ENCODE data around the gene PGM5.
"Not testable (repeated sequence)": the region's sequence is repeated elsewhere in the genome, so short reads cannot be mapped to it uniquely, and the experiment has no call there.

DNA sequence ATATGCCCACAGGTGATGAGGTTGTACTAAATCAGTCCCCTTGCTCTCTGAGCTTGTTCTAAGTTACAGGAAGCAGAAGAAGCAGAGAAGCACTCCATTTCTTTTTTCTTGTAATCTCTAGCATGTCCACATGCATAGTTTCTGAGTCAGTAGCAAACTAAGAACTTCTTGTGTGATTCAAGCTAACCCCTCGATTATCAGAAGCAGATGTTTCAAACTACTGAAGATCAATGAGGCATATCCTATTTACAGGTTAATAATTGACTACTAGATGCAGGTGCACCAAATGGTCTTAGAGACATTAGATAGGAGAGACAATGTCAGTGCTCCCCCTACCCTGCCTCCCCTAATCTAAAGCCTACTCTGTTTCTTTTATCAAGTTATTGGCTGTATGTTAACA lies 21.3 kb downstream of the PGM5 start:
- TF ChIP-seq, protein P1, sequence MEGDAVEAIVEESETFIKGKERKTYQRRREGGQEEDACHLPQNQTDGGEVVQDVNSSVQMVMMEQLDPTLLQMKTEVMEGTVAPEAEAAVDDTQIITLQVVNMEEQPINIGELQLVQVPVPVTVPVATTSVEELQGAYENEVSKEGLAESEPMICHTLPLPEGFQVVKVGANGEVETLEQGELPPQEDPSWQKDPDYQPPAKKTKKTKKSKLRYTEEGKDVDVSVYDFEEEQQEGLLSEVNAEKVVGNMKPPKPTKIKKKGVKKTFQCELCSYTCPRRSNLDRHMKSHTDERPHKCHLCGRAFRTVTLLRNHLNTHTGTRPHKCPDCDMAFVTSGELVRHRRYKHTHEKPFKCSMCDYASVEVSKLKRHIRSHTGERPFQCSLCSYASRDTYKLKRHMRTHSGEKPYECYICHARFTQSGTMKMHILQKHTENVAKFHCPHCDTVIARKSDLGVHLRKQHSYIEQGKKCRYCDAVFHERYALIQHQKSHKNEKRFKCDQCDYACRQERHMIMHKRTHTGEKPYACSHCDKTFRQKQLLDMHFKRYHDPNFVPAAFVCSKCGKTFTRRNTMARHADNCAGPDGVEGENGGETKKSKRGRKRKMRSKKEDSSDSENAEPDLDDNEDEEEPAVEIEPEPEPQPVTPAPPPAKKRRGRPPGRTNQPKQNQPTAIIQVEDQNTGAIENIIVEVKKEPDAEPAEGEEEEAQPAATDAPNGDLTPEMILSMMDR (IDR thresholded peaks at IDR 0.05) = not testable (repeated sequence)
- not testable (repeated sequence) for TF ChIP-seq POLR2A (IDR thresholded peaks at IDR 0.05)
